Chondrocyte (in vitro differentiated cells): Measurements from ENCODE around the gene DOK7. TPM values are rescaled to one million over a fixed set of nuclear protein-coding genes. Genes with fewer than 3 reads are reported as not detected.

Experiments
- DNase-seq: peaks from one replicate; pipeline ENCODE4 v3.0.0; 2021; ENCODE audit warnings: mixed read lengths, low spot score
- H3K27ac Mint-ChIP-seq: one replicate; pipeline ENCODE4 v1.8.0; 2021; ENCODE audit warnings: mild to moderate bottlenecking, moderate library complexity, mixed read lengths; ENCODE audit not compliant: unreplicated experiment
- H3K27me3 Mint-ChIP-seq: 2 replicates; pipeline ENCODE4 v1.8.0; 2021; ENCODE audit warnings: low read depth, mixed read lengths
- H3K36me3 Mint-ChIP-seq: 2 replicates; pipeline ENCODE4 v1.8.0; 2021; ENCODE audit warnings: low read depth, mixed read lengths
- H3K4me1 Mint-ChIP-seq: 2 replicates; pipeline ENCODE4 v1.8.0; 2021; ENCODE audit warnings: low read depth, mild to moderate bottlenecking, mixed read lengths
- H3K4me3 Mint-ChIP-seq: one replicate; pipeline ENCODE4 v1.8.0; 2021; ENCODE audit warnings: mild to moderate bottlenecking, moderate library complexity, mixed read lengths; ENCODE audit not compliant: unreplicated experiment
- H3K9me3 Mint-ChIP-seq: 2 replicates; pipeline ENCODE4 v1.8.0; 2021; ENCODE audit warnings: low read depth, mixed read lengths
- CTCF ChIP-seq: fragments of 200-600 bp; sonication (generic); IDR thresholded peaks from 2 replicates; pipeline ENCODE4 v1.5.0; 2021; ENCODE audit warnings: antibody characterized with exemption, mild to moderate bottlenecking, moderate library complexity
- total RNA-seq: library from RNA; stranded (reverse); gene quantifications from 3 replicates; pipeline ENCODE4 v1.2.1, GENCODE V29; 2021

DOK7 gene
- total RNA-seq, 1 donor from 2014 or later = 0.37 TPM

- no peak for DNase-seq
- Mint-ChIP-seq H3K27ac (no peak overlapping the region), H3K4me1 (no peaks in the 10 kb centered on the region), H3K27me3 (no peaks in the 10 kb centered on the region), H3K36me3 (peaks cover 35% of the 10 kb centered on the region), H3K9me3 (no peaks in the 10 kb centered on the region), H3K4me3 (no peak overlapping the region)
- peak; percentile 53 for TF ChIP-seq CTCF
These were observed 51.8 kb downstream of the DOK7 start for GRCh38 chr4:3514806-3515501.

GRCh38 chr4:3515646-3516045, 52.5 kb downstream of the DOK7 start:
- H3K36me3 Mint-ChIP-seq = peaks cover 30% of the 10 kb centered on the region
- no peak for TF ChIP-seq CTCF
- H3K9me3 Mint-ChIP-seq = no peaks in the 10 kb centered on the region
- H3K4me1 Mint-ChIP-seq = no peaks in the 10 kb centered on the region
- no peak overlapping the region for H3K4me3 Mint-ChIP-seq
- no peaks in the 10 kb centered on the region for H3K27me3 Mint-ChIP-seq
- H3K27ac Mint-ChIP-seq = no peak overlapping the region
- no peak for DNase-seq

- Mint-ChIP-seq H3K4me1 (no peaks in the 10 kb centered on the region), H3K27ac (no peak overlapping the region), H3K27me3 (no peaks in the 10 kb centered on the region), H3K4me3 (no peak overlapping the region), H3K36me3 (peaks cover 28% of the 10 kb centered on the region), H3K9me3 (no peaks in the 10 kb centered on the region)
- no peak for TF ChIP-seq CTCF
- peak; percentile 89 for DNase-seq
These were observed 53.1 kb downstream of the DOK7 start for GRCh38 chr4:3516061-3516835.

GRCh38 chr4:3516836-3517730, 54.0 kb downstream of the DOK7 start:
- no peak overlapping the region for H3K4me3 Mint-ChIP-seq
- H3K4me1 Mint-ChIP-seq = no peaks in the 10 kb centered on the region
- H3K27ac Mint-ChIP-seq = no peak overlapping the region
- H3K36me3 Mint-ChIP-seq = peaks cover 30% of the 10 kb centered on the region
- no peaks in the 10 kb centered on the region for H3K27me3 Mint-ChIP-seq
- TF ChIP-seq CTCF = no peak
- H3K9me3 Mint-ChIP-seq = no peaks in the 10 kb centered on the region
- peak; percentile 91 for DNase-seq
